ENCODE data around the gene PTPN4. TPM values are rescaled to one million over a fixed set of nuclear protein-coding genes. Genes with fewer than 3 reads are reported as not detected.
A peak's percentile ranks its signal among the peaks of the same experiment; 100 is the strongest.

Gene PTPN4
- total and polyA plus RNA-seq, 2 of the 13 experiments (the other 11 are each of a cell fraction or from before 2014, with no cell fraction given), result 20.3 to 34.6 TPM

DNA sequence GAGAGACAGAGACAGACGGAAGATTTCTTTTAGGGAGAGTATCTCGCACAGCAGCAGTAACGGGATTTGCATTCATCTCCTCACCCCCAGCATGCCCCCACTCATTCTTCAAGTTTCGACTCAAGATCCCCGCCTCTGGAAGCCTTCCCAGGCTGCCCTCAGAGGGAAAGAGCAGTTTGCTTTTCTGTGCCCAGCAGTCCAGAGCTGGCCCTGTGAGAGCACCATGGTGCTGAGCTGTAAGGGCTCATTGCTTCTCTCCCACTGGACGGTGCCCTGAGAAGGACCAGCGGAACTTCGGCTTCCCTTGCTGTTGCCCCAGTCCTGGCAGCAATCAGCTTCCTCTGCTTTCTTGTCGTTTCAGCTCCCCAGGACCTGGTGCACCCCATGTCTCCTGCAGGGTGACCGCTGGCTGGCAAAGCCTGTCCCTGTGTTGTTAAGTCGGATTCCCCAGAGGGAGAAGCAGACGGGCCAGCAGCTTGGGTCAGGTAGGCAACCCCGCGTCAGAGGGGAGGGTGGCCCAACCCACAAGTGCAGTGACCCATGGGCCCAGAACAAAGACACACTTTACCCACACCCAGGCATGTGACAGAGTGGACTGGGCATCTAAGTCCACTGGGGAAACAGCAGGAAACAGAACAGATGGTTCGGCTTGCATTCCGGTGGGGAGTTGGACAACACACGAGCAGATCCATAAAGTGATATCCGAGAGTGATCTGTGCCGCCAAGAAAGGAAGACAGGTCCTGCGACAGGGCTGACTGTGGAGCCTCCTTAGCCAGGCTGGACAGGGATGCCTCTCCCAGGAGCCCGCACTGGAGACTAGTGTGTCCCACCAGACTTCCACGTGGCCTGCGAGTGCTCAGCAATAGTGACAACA is 44.1 kb upstream of the PTPN4 start:
- H2AFZ ChIP-seq (ENCODE audit: low read length), result peak overlapping the region; percentile 21
- CTCF ChIA-PET (ENCODE audit: low intra/inter-chr PET ratio, low total read pairs), result no interaction called here
- WGBS (ENCODE audit: low lambda C conversion rate), result 29% methylated on average over 20 of the region's 23 CpGs
- no peaks in the 10 kb centered on the region for H4K20me1 ChIP-seq (ENCODE audit: insufficient read depth, low read length)
- no TSS peak for BruUV-seq (replicated peaks)
- intact Hi-C loops (cut with micrococcal nuclease; ENCODE audit: unreplicated experiment), result no loop called here
- POLR2A ChIA-PET, result interaction anchor here (1.1 to 1.3 kb wide), 2 partner anchors 37 to 44 kb away, joined by 3 read pairs; partner anchors contain the start of genes PTPN4 and TMEM177
- in situ Hi-C loops (cut with HindIII; ENCODE audit: extremely low pct_ligation_motif_present, low pct_unique_long_range_greater_than_20kb), result no loop called here
- H3K4me2 ChIP-seq (ENCODE audit: low read depth, low read length), result peak overlapping the region; percentile 93
- H3K4me1 ChIP-seq (ENCODE audit: insufficient read depth, low read length), result peaks cover 43% of the 10 kb centered on the region
- no peaks in the 10 kb centered on the region for H3K36me3 ChIP-seq (replicated peaks in 1 of 2; ENCODE audit: control insufficient read depth in 1 of 2, insufficient read depth in 2 of 2, low read length in 2 of 2)
- no peaks in the 10 kb centered on the region for H3K79me2 ChIP-seq (ENCODE audit: insufficient read depth, low read length)
- peak overlapping the region; percentile 1 to 67 (median 44); a peak in 5 of 6 replicates for H3K4me3 ChIP-seq (replicated peaks in 1 of 3; ENCODE audit: insufficient read depth in 1 of 3, low read depth in 2 of 3, low read length in 3 of 3)
- H3K9me3 ChIP-seq (ENCODE audit: low read length), result no peaks in the 10 kb centered on the region
- H3K27ac ChIP-seq (ENCODE audit: extremely low read length, insufficient read depth, low read length), result no peak overlapping the region
- FAIRE-seq, result no peak
- DNase-seq (ENCODE audit: low spot score), result peak; percentile 38
- peak; percentile 66 for ATAC-seq
- H3K27me3 ChIP-seq (ENCODE audit: control insufficient read depth in 1 of 2, insufficient read depth in 2 of 2, low read length in 2 of 2), result peaks cover 9 to 68% of the 10 kb centered on the region in 2 experiments; a peak in 4 of 5 replicates
- peak overlapping the region; percentile 14; the same call in 1 of the 2 replicates for H3K9ac ChIP-seq (ENCODE audit: insufficient read depth, low read depth, low read length)
- no peak for TF ChIP-seq ATM (IDR thresholded peaks at IDR 0.05; ENCODE audit: borderline replicate concordance)
- TF ChIP-seq ZNF724P (CRISPR knock-in tag; IDR thresholded peaks at IDR 0.05; ENCODE audit: borderline replicate concordance), result no peak
- TF ChIP-seq, protein P1, sequence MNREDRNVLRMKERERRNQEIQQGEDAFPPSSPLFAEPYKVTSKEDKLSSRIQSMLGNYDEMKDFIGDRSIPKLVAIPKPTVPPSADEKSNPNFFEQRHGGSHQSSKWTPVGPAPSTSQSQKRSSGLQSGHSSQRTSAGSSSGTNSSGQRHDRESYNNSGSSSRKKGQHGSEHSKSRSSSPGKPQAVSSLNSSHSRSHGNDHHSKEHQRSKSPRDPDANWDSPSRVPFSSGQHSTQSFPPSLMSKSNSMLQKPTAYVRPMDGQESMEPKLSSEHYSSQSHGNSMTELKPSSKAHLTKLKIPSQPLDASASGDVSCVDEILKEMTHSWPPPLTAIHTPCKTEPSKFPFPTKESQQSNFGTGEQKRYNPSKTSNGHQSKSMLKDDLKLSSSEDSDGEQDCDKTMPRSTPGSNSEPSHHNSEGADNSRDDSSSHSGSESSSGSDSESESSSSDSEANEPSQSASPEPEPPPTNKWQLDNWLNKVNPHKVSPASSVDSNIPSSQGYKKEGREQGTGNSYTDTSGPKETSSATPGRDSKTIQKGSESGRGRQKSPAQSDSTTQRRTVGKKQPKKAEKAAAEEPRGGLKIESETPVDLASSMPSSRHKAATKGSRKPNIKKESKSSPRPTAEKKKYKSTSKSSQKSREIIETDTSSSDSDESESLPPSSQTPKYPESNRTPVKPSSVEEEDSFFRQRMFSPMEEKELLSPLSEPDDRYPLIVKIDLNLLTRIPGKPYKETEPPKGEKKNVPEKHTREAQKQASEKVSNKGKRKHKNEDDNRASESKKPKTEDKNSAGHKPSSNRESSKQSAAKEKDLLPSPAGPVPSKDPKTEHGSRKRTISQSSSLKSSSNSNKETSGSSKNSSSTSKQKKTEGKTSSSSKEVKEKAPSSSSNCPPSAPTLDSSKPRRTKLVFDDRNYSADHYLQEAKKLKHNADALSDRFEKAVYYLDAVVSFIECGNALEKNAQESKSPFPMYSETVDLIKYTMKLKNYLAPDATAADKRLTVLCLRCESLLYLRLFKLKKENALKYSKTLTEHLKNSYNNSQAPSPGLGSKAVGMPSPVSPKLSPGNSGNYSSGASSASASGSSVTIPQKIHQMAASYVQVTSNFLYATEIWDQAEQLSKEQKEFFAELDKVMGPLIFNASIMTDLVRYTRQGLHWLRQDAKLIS (CRISPR knock-in tag; IDR thresholded peaks at IDR 0.05), result no peak
- TF ChIP-seq GLI4 (CRISPR knock-in tag; IDR thresholded peaks at IDR 0.05; ENCODE audit: borderline replicate concordance), result no peak
- TF ChIP-seq ZNF510 (CRISPR knock-in tag; IDR thresholded peaks at IDR 0.05; ENCODE audit: low read depth), result no peak
- no peak for TF ChIP-seq MED8 (CRISPR knock-in tag; IDR thresholded peaks at IDR 0.05; ENCODE audit: insufficient replicate concordance)
- no peak for TF ChIP-seq TEAD2 (CRISPR knock-in tag; IDR thresholded peaks at IDR 0.05)
- TF ChIP-seq ZNF513 (CRISPR knock-in tag; conservative IDR thresholded peaks at IDR 0.05), result no peak
- no peak for TF ChIP-seq MED13 (CRISPR knock-in tag; IDR thresholded peaks at IDR 0.05)
- TF ChIP-seq THAP7 (CRISPR knock-in tag; IDR thresholded peaks at IDR 0.05), result no peak
- TF ChIP-seq NKX3-1 (CRISPR knock-in tag; IDR thresholded peaks at IDR 0.05), result no peak
- no peak for TF ChIP-seq ZNF550 (CRISPR knock-in tag; IDR thresholded peaks at IDR 0.05; ENCODE audit: borderline replicate concordance)
- TF ChIP-seq ZNF3 (CRISPR knock-in tag; IDR thresholded peaks at IDR 0.05), result no peak
- no peak for TF ChIP-seq ZNF605 (CRISPR knock-in tag; IDR thresholded peaks at IDR 0.05)
- no peak for TF ChIP-seq PHB2 (IDR thresholded peaks at IDR 0.05; ENCODE audit: partially characterized antibody)
- TF ChIP-seq KDM2A (CRISPR knock-in tag; IDR thresholded peaks at IDR 0.05; ENCODE audit: borderline replicate concordance, low read depth), result 0 out of 2 replicates have a peak, but pooled peaks have one; percentile 28
- no peak for TF ChIP-seq XBP1 (CRISPR knock-in tag; IDR thresholded peaks at IDR 0.05)
- no peak; the same call in 1 of the 2 replicates for TF ChIP-seq RXRA (CRISPR knock-in tag; IDR thresholded peaks at IDR 0.05)
- no peak for TF ChIP-seq ZNF468 (CRISPR knock-in tag; IDR thresholded peaks at IDR 0.05)
- no peak for TF ChIP-seq NFE2 (CRISPR knock-in tag; IDR thresholded peaks at IDR 0.05)

Measured in HepG2 (cell line).